Lung (tissue), 13 donors: Measurements from ENCODE around the gene KRTAP19-7. TPM values are rescaled to one million over a fixed set of nuclear protein-coding genes. Genes with fewer than 3 reads are reported as not detected.

ENCODE experiments used
- ATAC-seq: fragments of 200-7000 bp; cut with Tn5 transposase; one replicate; pipeline ENCODE4 v1.9.1; 2020; ENCODE audit warnings: moderate number of reproducible peaks; ENCODE audit not compliant: insufficient read depth, low FRiP score
- DNase-seq, 3 donors: peaks; one replicate each; pipeline ENCODE4 v3.0.0-alpha.2; 2013 to 2017
- H3K27ac ChIP-seq, 2 donors: one replicate each; pipeline ENCODE4 v1.5.1; 2013; ENCODE audit warnings: mild to moderate bottlenecking in 2 of 2, moderate library complexity in 2 of 2, control low read depth in 1 of 2, inconsistent platforms in 1 of 2, low read depth in 1 of 2, low read length in 1 of 2
- H3K27me3 ChIP-seq, 3 donors: one replicate each; pipeline ENCODE4 v1.5.1; 2013; ENCODE audit warnings: low read length in 2 of 3; ENCODE audit not compliant: control insufficient read depth in 3 of 3, insufficient read depth in 3 of 3
- H3K36me3 ChIP-seq, 4 donors: one replicate each; pipeline ENCODE4 v1.5.1; 2013; ENCODE audit warnings: low read length in 4 of 4, mild to moderate bottlenecking in 1 of 4, moderate library complexity in 1 of 4; ENCODE audit not compliant: control insufficient read depth in 4 of 4, insufficient read depth in 4 of 4
- H3K4me1 ChIP-seq, 5 donors: one replicate each; pipeline ENCODE4 v1.5.1; 2013; ENCODE audit warnings: low read length in 5 of 5, mild to moderate bottlenecking in 2 of 5, moderate library complexity in 1 of 5; ENCODE audit not compliant: control insufficient read depth in 5 of 5, insufficient read depth in 5 of 5
- H3K4me3 ChIP-seq: one replicate; pipeline ENCODE4 v1.5.1; 2013; ENCODE audit warnings: mild to moderate bottlenecking, control low read depth, moderate library complexity
- H3K9ac ChIP-seq, 2 donors: one replicate each; pipeline ENCODE4 v1.5.1; 2013; ENCODE audit warnings: low read length in 2 of 2, control low read depth in 1 of 2; ENCODE audit not compliant: insufficient read depth in 1 of 2
- H3K9me3 ChIP-seq, 4 donors: one replicate each; pipeline ENCODE4 v1.5.1; 2013; ENCODE audit warnings: low read length in 3 of 4, mild to moderate bottlenecking in 1 of 4, moderate library complexity in 1 of 4; ENCODE audit not compliant: control insufficient read depth in 4 of 4, insufficient read depth in 3 of 4
- WGBS, 2 donors: extraction: QIAGEN DNeasy Blood & Tissue Kit; methylation state at CpG; one replicate each; pipeline ENCODE4 v1.1.7; 2013; 5-methylcytosine and 5-hydroxymethylcytosine counted together
- polyA plus RNA-seq, 2 donors: library from polyadenylated mRNA; stranded (reverse); fragments of 200-250 nt; gene quantifications; one replicate each; pipeline ENCODE4 v1.2.1, GENCODE V29; 2013
- small RNA-seq: library from RNA; depleted of rRNA; stranded (forward); fragments of <200 nt; gene quantifications from one replicate; pipeline ENCODE3, GENCODE V24; 2014; ENCODE audit warnings: low replicate concordance
- total RNA-seq, 2 donors: library from RNA; depleted of rRNA in 1 of 2; stranded (reverse); fragments of >200 nt in 1 of 2; gene quantifications; one replicate each; pipeline ENCODE4 v1.2.1, GENCODE V29; 2014 to 2021
- TF ChIP-seq, protein P1 (sequence below): IDR thresholded peaks from 2 replicates; pipeline ENCODE4 v1.5.1; 2012; ENCODE audit warnings: mild to moderate bottlenecking; ENCODE audit errors: control extremely low read depth, extremely low read depth
- donor health status: control.
- donor health status: control.
- donor health status: Bipolar disorder and iron deficiency.
- donor health status: healthy.
- donor health status: DM: yes; HTN: yes; CAD: no.

The KRTAP19-7 gene
- total and polyA plus RNA-seq, 4 donors: not detected

DNA sequence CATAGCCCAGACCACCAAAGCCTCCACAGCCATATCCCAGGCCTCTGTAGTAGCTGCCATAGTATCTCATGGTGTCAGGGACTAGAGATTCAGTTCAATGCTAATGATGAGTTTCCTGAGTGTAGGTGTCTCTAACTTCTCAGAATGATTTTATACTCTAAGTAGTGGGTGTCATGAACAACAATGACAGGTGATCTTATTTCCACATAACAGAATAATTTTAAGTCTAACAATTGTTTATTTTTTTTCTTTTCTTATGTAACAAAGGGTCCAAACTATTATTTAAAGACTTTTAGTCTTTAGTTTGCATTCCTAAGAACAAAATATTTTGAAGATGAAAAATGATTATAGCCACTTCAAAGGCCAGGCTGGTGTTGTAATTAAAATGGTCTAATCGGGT, 19.4 kb downstream of the KRTAP19-7 start, which contains the start of gene KRTAP19-6:
TSS of gene KRTAP19-6 (minus strand) at position 101 of the 400 bp plus-strand sequence. CDS start at position 70, 31 bp downstream.
- ATAC-seq (no peak), DNase-seq (no peak)
- Histone ChIP-seq H3K4me1 (no peaks in the 10 kb centered on the region), H3K36me3 (no peaks in the 10 kb centered on the region), H3K4me3 (no peak within 1 kb of the TSS), H3K27ac (no peak within 1 kb of the TSS), H3K27me3 (no peaks in the 10 kb centered on the region), H3K9ac (no peak within 1 kb of the TSS), H3K9me3 (no peaks in the 10 kb centered on the region)
- 78 to 90% methylated on average over 1 of the region's 1 CpG for WGBS, 2 donors
- TF ChIP-seq, protein P1, sequence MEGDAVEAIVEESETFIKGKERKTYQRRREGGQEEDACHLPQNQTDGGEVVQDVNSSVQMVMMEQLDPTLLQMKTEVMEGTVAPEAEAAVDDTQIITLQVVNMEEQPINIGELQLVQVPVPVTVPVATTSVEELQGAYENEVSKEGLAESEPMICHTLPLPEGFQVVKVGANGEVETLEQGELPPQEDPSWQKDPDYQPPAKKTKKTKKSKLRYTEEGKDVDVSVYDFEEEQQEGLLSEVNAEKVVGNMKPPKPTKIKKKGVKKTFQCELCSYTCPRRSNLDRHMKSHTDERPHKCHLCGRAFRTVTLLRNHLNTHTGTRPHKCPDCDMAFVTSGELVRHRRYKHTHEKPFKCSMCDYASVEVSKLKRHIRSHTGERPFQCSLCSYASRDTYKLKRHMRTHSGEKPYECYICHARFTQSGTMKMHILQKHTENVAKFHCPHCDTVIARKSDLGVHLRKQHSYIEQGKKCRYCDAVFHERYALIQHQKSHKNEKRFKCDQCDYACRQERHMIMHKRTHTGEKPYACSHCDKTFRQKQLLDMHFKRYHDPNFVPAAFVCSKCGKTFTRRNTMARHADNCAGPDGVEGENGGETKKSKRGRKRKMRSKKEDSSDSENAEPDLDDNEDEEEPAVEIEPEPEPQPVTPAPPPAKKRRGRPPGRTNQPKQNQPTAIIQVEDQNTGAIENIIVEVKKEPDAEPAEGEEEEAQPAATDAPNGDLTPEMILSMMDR: no peak

DNA sequence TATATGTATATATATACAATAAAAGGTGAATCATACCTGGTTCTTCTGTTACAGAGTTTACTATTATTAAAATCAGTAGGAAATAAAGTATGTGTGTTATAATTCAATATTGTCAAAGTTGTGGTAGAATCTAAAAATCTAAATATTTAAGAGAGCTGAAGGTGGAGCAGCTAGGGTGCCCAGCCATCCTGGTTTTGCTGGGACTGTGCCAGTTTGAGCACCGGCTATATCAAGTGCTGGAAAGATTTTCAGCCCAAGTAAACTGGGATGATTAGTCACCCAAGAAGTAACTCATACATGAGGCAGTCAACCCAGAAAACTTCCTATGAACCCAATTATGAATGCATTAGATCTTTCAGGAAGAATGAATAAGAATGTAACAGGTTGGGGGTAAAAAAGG, 42.2 kb downstream of the KRTAP19-7 start:
- ATAC-seq: no peak
- TF ChIP-seq, protein P1: no peak

DNA sequence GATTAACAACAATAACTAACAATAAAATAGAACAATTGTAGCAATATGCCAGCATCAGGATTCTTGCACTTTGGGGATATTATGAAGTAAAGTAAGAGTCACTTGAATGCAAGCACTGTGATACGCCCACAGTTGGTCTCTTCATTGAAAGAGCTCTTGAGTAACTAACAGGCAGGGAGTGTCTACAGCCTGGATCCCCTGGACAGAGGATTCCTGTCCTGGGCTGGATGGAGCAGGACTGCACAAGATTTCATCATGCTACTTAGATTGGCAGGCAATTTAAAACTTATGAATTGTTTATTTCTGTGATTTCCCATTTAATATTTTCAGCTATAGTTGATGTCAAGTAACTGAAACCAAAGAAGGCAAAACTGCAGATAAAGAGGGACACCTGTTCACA, 45.4 kb downstream of the KRTAP19-7 start:
- Histone ChIP-seq H3K4me1 (no peaks in the 10 kb centered on the region), H3K36me3 (no peaks in the 10 kb centered on the region), H3K9me3 (no peaks in the 10 kb centered on the region), H3K4me3 (no peak overlapping the region), H3K9ac (no peak overlapping the region), H3K27me3 (no peaks in the 10 kb centered on the region), H3K27ac (no peak overlapping the region)
- ATAC-seq (no peak), DNase-seq (no peak)
- WGBS, 2 donors: 66 to 86% methylated on average over 1 of the region's 1 CpG
- TF ChIP-seq, protein P1: no peak

More for the DNA sequence above, 42.2 kb downstream of the KRTAP19-7 start:
- 84 to 85% methylated on average over 1 of the region's 1 CpG for WGBS, 2 donors
- Histone ChIP-seq H3K4me1 (no peaks in the 10 kb centered on the region), H3K9me3 (no peaks in the 10 kb centered on the region), H3K9ac (no peak overlapping the region), H3K27ac (no peak overlapping the region), H3K4me3 (no peak overlapping the region), H3K27me3 (no peaks in the 10 kb centered on the region), H3K36me3 (no peaks in the 10 kb centered on the region)
- DNase-seq: no peak

Small RNA genes lying within 50 kb of the gene (small RNA-seq; reads per million reads assigned to genes)
- gene AP000567.1: not detected
- gene KRTAP19-10P: not detected
- not detected for gene KRTAP19-11P
- gene KRTAP22-1: not detected
- not detected for gene KRTAP22-2

Other genes with a start within 250 kb of the KRTAP19-7 start
- gene KRTAP26-1, start 241.0 kb downstream of the KRTAP19-7 start, total RNA-seq: not detected
- gene KRTAP26-1, start 241.0 kb downstream of the KRTAP19-7 start, polyA plus RNA-seq: not detected
- not detected for gene KRTAP27-1, start 223.6 kb downstream of the KRTAP19-7 start, total RNA-seq
- not detected for gene KRTAP27-1, start 223.6 kb downstream of the KRTAP19-7 start, polyA plus RNA-seq
- gene KRTAP23-1, start 212.7 kb downstream of the KRTAP19-7 start, total RNA-seq: not detected
- not detected for gene KRTAP23-1, start 212.7 kb downstream of the KRTAP19-7 start, polyA plus RNA-seq
- gene KRTAP13-2, start 189.0 kb downstream of the KRTAP19-7 start, total RNA-seq: not detected
- not detected for gene KRTAP13-2, start 189.0 kb downstream of the KRTAP19-7 start, polyA plus RNA-seq
- gene KRTAP13-1, start 165.3 kb downstream of the KRTAP19-7 start, total RNA-seq: not detected
- not detected for gene KRTAP13-1, start 165.3 kb downstream of the KRTAP19-7 start, polyA plus RNA-seq
- not detected for gene KRTAP13-3, start 135.4 kb downstream of the KRTAP19-7 start, total RNA-seq
- gene KRTAP13-3, start 135.4 kb downstream of the KRTAP19-7 start, polyA plus RNA-seq: not detected
- not detected for gene KRTAP13-4, start 131.1 kb downstream of the KRTAP19-7 start, total RNA-seq
- gene KRTAP13-4, start 131.1 kb downstream of the KRTAP19-7 start, polyA plus RNA-seq: not detected
- not detected for gene KRTAP15-1, start 121.0 kb downstream of the KRTAP19-7 start, total RNA-seq
- not detected for gene KRTAP15-1, start 121.0 kb downstream of the KRTAP19-7 start, polyA plus RNA-seq
- gene KRTAP19-1, start 80.9 kb downstream of the KRTAP19-7 start, total RNA-seq: not detected
- not detected for gene KRTAP19-1, start 80.9 kb downstream of the KRTAP19-7 start, polyA plus RNA-seq
- not detected for gene KRTAP19-2, start 73.9 kb downstream of the KRTAP19-7 start, total RNA-seq
- not detected for gene KRTAP19-2, start 73.9 kb downstream of the KRTAP19-7 start, polyA plus RNA-seq
- not detected for gene KRTAP19-3, start 69.3 kb downstream of the KRTAP19-7 start, total RNA-seq
- not detected for gene KRTAP19-3, start 69.3 kb downstream of the KRTAP19-7 start, polyA plus RNA-seq
- gene KRTAP19-4, start 64.1 kb downstream of the KRTAP19-7 start, total RNA-seq: not detected
- not detected for gene KRTAP19-4, start 64.1 kb downstream of the KRTAP19-7 start, polyA plus RNA-seq
- not detected for gene KRTAP19-5, start 59.2 kb downstream of the KRTAP19-7 start, total RNA-seq
- not detected for gene KRTAP19-5, start 59.2 kb downstream of the KRTAP19-7 start, polyA plus RNA-seq
- not detected for gene KRTAP19-6, start 19.4 kb downstream of the KRTAP19-7 start, total RNA-seq
- gene KRTAP19-6, start 19.4 kb downstream of the KRTAP19-7 start, polyA plus RNA-seq: not detected
- gene KRTAP22-2, start 29.1 kb upstream of the KRTAP19-7 start, total RNA-seq: not detected
- not detected for gene KRTAP22-2, start 29.1 kb upstream of the KRTAP19-7 start, polyA plus RNA-seq
- not detected for gene KRTAP6-3, start 31.1 kb upstream of the KRTAP19-7 start, total RNA-seq
- not detected for gene KRTAP6-3, start 31.1 kb upstream of the KRTAP19-7 start, polyA plus RNA-seq
- not detected for gene KRTAP6-2, start 37.6 kb upstream of the KRTAP19-7 start, total RNA-seq
- gene KRTAP6-2, start 37.6 kb upstream of the KRTAP19-7 start, polyA plus RNA-seq: not detected
- gene KRTAP22-1, start 39.8 kb upstream of the KRTAP19-7 start, total RNA-seq: not detected
- not detected for gene KRTAP22-1, start 39.8 kb upstream of the KRTAP19-7 start, polyA plus RNA-seq
- gene KRTAP6-1, start 52.6 kb upstream of the KRTAP19-7 start, total RNA-seq: not detected
- gene KRTAP6-1, start 52.6 kb upstream of the KRTAP19-7 start, polyA plus RNA-seq: not detected
- not detected for gene KRTAP20-1, start 55.1 kb upstream of the KRTAP19-7 start, total RNA-seq
- gene KRTAP20-1, start 55.1 kb upstream of the KRTAP19-7 start, polyA plus RNA-seq: not detected
- gene KRTAP20-4, start 59.3 kb upstream of the KRTAP19-7 start, total RNA-seq: not detected
- gene KRTAP20-4, start 59.3 kb upstream of the KRTAP19-7 start, polyA plus RNA-seq: not detected
- not detected for gene KRTAP20-2, start 73.9 kb upstream of the KRTAP19-7 start, total RNA-seq
- not detected for gene KRTAP20-2, start 73.9 kb upstream of the KRTAP19-7 start, polyA plus RNA-seq
- gene KRTAP20-3, start 81.5 kb upstream of the KRTAP19-7 start, total RNA-seq: not detected
- not detected for gene KRTAP20-3, start 81.5 kb upstream of the KRTAP19-7 start, polyA plus RNA-seq
- gene KRTAP21-3, start 157.5 kb upstream of the KRTAP19-7 start, total RNA-seq: not detected
- not detected for gene KRTAP21-3, start 157.5 kb upstream of the KRTAP19-7 start, polyA plus RNA-seq
- gene KRTAP21-2, start 185.9 kb upstream of the KRTAP19-7 start, total RNA-seq: not detected
- not detected for gene KRTAP21-2, start 185.9 kb upstream of the KRTAP19-7 start, polyA plus RNA-seq
- gene KRTAP21-1, start 194.1 kb upstream of the KRTAP19-7 start, total RNA-seq: not detected
- not detected for gene KRTAP21-1, start 194.1 kb upstream of the KRTAP19-7 start, polyA plus RNA-seq